Hypothalamus (tissue), 51 donors: ENCODE results near the gene RCBTB1.
"Not testable (repeated sequence)": the region's sequence is repeated elsewhere in the genome, so short reads cannot be mapped to it uniquely, and the experiment has no call there.

Source experiments
- DNase-seq, 51 donors: peaks; one replicate each; lab custom pipeline; 2025; lab: John Stamatoyannopoulos, UW

The RCBTB1 gene

DNA sequence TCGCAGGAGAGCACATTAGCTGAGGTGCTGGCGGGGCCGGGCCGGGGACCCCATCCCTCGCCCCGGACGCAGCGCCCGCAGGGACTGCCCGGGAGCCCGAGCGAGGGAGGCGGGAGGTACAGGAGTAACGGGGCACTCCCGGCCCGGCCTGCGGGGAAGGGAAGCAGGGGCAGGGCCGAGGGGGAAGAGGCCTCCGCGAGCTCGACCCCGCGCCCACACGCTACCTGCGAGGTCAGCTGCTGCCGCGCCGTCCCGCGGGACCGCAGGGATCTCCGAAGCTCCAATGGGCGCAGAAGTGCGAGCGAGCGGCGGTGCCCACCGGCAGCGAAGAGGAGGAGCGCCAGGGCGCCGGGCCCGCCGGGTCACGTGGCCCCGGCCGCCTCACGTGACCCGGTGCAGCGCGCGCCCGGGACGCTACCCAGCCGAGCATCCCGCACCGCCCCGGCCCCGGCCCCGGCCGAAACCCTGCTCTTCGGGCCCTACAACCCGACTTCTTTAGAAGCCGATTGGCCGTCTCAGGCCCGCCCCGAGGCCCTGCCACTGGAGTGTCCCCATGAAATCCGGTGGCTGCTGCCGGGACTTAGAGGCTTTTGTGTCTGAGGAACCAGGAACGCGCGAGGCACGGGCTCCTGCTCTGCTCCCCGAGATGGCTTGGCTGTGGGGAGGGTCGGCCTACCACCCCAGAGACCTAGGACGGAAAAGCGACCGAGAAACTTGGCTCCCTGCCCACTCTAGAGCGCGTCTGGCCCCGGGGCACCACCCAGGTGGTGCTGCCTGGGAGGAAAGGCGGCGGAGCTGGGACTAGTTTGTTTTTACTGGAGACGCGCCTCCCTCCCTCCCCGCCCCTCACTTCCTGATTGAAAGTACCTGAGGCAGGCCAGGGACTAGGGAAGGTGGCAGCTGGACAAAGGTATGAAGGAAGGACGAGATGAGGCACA is at the start of gene RCBTB1:
Gene RCBTB1 (minus strand): TSS at position 339 of the 938 bp plus-strand sequence. CDS start 18,279 bp downstream, outside the sequence.
- DNase-seq: peak; percentile 14 to 93 (median 68)

DNA sequence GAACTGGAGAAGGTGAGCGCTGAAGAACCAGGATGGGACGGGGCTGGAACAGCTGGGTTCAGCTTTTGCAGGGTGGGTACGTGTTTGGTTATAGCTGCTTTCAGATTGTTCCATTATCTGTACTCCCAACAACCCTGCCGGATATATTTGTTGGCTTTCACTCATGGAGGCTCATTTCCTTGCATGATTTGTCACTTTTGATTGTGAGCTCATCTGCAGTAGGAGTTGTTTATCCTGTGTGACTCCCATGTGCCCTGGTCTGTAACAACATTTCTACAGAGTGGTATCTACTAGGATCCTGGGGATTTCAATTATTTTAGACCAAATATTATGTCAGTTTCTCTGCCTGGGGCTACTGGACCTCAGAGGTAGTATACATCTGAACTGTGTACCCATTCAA is 48.4 kb upstream of the RCBTB1 start:
- DNase-seq: no peak

DNA sequence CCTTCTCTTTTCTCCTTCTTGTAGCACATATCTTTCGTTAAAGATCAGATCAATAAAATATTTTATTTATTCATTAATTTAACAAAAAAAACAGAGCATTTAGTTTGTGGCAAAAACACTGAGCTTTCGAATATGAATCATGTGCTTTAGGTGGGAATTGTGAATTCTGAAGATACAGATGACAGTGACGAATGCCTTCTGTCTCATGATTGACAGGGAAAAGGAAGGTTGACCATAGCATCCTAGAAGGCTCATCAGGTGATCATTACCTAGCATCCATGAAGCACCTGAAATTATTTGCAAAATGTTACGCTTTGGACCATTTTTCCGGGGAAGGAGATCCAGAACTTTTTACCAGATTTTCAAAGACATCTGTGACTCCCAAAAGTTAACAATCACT is 46.8 kb upstream of the RCBTB1 start:
- no peak for DNase-seq

DNA sequence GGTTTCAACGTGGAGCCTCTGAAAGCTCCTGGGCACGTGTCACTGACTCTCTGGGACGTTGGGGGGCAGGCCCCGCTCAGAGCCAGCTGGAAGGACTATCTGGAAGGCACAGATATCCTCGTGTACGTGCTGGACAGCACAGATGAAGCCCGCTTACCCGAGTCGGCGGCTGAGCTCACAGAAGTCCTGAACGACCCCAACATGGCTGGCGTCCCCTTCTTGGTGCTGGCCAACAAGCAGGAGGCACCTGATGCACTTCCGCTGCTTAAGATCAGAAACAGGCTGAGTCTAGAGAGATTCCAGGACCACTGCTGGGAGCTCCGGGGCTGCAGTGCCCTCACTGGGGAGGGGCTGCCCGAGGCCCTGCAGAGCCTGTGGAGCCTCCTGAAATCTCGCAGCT is 45.2 kb upstream of the RCBTB1 start:
- no peak for DNase-seq

DNA sequence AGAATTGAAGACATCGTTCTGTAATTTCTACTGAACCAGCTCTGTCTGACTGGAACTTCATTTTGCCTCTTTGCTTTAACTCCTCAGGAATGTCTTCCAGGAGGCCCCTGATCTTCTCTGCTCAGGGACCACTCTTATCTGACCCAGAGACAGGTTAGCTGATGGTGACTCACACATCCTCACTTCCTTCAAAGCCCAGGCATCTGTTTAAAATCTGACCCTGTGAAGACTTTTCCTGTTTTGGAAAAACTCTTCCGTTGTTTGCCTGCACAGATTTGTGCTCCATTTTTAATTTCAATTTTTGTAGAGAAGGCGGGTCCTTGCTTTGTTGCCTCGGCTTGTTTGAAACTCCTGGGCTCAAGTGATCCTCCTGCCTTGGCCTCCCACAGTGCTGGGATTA is 44.6 kb upstream of the RCBTB1 start:
- no peak for DNase-seq

DNA sequence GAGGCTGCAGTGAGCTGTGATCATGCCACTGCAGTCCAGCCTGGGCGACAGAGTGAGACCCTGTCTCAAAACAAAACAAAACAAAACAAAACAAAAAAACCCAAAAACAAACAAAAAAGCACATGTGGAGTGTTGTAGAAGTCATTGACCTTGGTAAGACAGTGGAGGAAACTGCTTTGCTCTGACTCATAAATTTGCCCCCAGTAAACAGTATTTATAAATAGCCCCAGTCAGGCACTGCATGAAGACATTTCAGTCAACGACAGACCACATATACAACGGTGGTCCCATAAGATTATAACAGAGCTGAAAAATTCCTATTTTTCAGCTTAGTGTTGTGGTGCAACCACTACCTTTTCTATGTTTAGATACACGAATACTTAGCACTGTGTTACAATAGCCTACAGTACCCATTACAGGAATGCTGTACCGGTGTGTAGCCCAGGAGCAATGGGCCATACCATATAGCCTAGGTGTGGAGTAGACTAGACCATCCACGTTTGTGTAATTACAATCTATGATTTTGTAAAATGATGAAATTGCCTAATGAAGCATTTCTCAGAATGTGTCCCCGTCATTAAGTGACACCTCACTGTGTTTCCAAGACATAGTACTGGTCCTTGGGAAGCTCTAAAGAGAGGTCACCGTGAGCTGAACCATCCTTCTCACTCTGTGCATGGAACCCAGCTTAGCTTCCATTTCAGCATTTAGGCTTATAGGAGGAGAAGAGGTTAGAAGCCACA is 44.0 kb upstream of the RCBTB1 start:
- no peak for DNase-seq

DNA sequence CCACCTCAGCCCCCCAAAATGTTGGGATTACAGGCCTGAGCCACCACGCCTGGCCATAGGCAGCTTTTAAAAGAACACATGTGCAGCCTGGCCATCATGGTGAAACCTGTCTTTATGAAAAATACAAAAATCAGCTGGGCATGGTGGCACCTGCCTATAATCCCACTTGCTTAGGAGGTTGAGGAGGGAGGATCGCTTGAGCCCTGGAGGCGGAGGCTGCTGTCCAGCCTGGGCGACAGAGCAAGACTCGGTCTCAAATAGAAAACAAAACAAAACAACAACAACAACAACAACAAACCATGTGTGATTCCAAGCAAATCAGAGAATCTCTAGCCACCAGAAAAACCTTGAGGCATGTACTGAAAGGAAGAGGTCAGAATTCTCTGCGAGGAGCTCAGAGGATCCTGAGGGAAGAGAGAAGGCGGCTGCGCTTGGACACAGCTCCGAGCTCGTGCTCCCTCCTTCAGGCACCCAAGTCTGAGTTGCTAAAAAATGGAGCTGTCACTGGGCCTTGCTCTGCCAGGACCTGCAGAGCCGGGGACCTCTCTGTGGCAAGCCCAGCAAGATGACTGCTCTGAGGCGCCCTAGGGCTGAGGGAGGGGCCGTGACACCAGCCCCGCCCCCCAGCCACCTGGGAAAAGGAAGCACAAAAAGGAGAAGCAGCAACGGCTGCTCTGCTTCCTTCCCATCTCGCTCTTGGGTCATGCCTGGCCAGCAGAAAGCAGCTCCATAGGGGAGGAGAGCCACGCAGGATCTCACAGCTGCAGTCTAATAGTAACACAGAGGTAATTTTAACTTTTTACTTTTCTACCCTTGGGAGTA is 42.7 kb upstream of the RCBTB1 start, which contains the start of gene ARL11:
Gene ARL11 (plus strand): TSS at position 677 of the 822 bp plus-strand sequence. CDS start 1,941 bp downstream, outside the sequence.
- peak in 19 of 51 donors; percentile 8 to 46 (median 16) for DNase-seq

DNA sequence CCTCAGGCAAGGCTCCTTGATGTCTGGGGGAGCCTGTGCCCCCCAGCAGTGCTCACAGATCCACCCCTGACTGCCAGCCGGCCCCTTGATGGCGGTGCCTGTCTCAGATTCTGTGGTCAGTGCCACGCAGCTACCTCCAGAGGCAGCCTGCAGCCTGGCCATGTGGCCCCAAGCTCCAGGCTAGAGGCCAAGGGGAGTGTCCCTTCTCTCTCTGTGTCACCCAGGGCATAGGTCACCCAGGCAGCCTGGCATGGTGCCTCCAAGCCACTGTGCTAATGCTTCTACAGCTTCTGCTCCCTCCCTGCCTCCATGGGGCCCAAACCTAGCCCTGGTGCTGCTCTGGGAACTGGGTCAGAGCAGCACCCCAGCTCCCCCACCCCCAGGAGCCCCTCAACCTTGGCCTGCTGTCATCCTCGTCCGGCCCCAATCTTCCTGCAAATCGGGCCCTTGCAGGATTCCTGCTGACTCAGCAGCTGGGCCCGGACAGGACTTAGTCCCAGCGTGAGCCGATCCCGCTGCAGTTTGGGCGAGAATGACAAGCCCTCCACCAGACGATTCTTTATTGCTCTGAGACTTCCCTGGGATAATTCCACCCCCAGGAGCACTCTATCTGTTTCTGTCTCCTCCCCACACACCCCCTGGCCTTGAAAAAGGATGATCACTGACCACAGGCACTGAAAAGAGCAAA is 40.2 kb upstream of the RCBTB1 start:
- peak in 13 of 51 donors; percentile 3 to 26 (median 7) for DNase-seq

DNA sequence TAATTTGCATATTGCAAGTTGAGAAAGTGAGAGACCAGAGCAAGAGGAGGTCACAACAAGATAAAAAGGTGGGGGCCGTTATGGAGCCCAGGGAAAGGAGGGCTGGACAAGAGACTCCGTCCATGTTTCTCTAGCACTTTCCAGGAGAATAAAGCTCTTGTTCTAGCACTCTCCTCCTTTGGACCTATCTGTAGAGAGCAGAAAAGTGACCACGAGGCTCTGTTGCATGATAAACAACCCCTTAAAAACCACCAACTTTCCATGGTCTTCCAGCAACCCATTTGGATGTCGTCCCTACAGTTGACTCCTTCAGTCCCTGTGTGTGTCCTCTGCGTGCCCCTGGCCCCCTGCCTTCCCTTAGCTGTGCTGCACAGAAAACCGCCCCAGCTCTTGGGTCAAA is 38.9 kb upstream of the RCBTB1 start:
- DNase-seq: no peak

DNA sequence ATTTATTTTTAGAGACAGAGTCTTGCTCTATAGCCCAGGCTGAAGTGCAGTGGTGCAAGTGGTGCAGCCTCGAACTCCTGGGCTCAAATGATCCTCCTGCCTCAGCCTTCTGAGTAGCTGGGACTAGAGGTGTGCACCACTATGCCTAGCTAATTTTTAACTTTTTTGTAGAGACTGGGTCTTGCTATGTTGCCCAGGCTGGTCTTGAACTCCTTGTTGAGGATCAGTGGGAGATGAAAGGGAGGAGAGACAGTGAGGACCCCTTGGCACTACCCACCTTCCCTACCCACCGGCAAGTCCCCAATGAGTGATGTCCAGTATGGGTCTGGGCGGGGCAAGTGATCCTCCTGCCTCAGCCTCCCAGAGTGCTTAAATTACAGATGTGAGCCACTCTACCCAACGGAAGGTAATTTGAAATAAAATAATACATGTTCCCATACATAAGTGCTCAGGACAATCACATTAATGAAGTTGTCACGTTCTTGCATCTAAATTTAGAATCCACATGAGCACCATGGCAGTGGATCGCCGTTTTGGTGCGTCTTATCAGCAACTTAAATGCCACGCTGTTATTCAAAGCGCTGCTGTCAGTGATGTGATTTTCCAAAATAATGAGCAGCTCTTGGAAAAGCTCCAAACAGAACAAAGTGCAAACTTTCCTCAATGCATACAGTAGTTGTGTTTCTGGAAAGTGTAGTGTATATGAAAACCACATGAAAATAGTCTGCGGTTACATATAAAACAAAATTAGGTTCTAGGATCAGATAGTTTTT is 37.0 kb upstream of the RCBTB1 start:
- DNase-seq: no peak

DNA sequence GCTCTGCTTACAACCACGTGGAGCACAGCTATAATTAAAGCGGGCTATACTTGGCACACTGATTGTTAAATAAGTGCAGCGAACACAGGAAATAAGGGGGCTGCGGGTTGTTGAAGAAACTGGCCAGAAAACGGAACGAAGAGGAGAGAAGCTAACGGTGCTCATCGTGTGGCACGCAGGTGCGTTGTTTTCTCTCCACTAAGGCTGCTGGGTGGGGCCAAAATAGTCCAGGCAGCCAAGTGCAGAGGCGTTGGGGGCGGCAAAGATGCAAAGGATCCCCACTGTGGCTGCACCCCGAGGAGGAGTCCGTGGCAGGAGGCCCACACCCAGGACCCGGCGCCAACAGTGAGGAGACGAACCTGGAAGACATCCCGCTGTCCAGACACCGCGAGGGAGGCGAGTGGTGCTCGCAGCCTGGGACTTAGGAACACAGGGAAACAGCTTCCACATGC is 34.8 kb upstream of the RCBTB1 start:
- no peak for DNase-seq

DNA sequence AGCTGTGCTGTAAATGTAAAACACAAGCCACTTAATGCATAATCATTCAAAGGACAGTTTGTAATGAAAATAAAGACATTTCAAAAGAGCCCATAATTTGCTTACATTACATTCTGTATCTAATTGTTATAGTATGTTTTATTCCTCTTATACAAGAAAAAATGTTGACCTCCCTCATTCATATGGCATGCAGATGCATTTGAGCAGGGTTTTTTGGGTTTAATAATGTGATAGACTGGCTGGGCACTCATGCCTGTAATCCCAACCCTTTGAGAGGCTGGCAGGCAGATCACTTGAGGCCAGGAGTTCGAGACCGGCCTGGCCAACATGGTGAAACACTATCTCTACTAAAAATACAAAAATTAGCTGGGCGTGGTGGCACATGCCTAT is 31.3 kb upstream of the RCBTB1 start:
- no peak for DNase-seq

DNA sequence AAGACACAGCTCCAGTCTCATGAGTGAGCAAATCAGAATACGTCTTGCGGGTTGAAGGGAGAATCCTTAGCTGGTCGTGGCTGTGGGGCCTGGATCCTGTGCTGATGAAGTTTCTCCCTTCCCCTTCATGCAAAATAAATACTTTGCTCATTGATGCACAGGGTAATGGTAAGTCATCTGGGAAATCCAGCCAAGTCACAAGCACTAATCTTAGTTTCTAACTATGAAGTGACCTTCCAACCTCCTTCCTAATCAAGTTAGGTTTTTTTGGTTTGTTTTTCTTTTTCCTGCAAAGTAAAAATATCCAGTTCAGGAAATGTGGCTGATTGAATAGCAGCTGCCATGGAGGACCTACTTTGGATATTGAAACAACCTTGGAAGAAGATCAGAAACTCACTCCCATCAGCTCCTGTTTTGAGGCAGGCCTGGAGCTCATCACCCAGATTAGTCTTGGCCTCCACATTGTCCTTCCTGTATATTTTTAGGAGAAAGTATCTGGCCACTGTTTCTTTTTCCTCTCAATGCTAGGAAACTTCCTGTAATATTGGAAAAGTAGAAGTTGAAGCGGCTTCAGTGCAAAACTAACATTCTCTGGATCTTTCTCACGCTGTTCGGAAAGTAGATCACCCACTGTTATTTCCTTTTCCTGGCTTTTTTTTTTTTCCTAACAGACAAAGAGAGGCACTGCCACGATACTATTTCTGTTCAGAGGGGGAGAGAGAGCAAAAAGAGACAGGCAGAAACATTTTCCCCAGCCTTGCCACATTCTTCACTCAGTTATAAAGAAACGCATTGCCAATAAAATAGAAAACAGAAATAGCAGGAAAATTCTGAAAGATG is 30.7 kb upstream of the RCBTB1 start:
- peak in 1 of 51 donors; percentile 17 for DNase-seq

DNA sequence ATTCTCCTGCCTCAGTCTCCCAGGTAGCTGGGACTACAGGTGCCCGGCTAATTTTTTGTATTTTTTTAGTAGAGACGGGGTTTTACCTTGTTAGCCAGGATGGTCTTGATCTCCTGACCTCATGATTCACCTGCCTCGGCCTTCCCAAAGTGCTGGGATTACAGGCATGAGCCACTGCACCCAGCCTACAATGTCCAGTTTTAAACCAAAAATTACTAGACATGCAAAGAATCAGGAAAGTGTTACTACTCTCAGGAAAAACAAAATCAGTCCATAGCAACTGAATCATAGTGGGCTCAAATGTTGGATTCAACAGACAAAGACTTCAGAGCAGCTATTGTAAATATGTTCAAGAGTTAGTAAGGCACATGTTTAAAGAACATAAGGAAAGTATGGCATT is 26.7 kb upstream of the RCBTB1 start:
- not testable (repeated sequence) for DNase-seq

DNA sequence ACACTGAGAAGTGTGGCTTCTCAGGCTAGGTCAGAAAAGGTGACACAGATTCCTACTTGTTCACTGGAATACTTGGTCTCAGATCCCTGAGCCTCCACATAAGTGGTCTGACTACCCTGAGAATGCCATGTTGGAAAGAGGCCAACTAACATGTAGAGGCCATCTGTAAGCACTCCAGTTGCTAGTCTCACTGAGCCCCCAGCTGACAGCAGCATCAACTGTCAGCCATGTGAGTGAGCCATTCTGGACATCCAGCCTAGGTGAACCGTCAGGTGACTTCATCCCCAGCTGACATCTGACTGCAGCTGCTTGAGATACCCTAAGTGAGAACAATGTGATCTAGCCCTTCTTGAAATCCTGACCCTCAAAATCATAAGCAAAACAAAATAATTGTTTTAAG is 24.8 kb upstream of the RCBTB1 start:
- DNase-seq: no peak

DNA sequence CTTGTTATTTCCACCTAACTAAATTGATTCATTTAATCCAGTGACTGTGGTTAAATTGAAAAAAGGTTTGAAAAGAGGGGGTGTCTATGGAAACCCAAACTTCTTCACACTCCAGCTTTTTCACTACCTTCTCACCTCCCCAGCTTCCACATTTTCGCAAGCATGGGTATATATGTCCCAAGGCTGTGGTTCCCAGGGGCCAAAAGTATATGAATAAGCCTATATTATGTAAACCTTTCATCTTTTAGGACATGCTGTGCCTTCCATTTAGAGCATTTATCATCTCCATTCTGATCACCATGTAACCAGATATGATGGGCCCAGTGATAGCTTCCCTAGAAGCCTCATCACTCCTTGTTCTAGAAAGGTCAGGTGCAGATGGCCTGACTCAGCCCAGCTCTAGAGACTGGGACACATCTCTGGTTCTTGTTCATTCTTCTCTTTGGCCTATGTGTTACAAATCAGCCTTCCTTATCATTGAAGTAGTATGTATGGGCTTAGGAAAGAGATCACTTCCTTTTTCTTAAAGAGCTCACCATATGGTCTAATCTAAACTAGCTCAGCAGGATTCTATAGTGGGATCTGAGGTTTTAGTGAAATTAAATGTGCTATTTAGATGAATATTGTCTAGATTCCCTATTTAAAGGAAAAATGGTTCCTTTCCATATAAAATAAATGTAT is 23.4 kb upstream of the RCBTB1 start:
- no peak for DNase-seq

DNA sequence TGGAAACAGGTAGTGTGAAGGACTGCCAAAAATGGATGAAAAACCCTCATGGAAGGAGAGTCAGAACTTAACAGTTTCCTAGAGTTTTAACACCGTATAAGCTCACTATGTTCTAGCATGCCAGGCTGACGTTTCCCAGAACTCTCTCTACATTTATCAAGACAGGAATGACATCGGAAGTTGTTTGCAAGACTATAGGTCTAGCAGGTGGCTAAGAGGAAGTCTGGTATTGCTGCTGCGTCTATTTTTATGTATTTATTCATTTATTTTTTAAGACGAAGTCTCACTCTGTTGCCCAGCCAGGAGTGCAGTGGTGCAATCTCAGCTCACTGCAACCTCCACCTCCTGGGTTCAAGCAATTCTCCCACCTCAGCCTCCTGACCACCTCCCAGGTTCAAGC is 22.4 kb upstream of the RCBTB1 start:
- DNase-seq: no peak
